Measurements from ENCODE around the gene RRM1. TPM values are rescaled to one million over a fixed set of nuclear protein-coding genes. Genes with fewer than 3 reads are reported as not detected.
"Not testable (repeated sequence)": the region's sequence is repeated elsewhere in the genome, so short reads cannot be mapped to it uniquely, and the experiment has no call there.

RRM1 gene
- 100 to 1,000 TPM in 1 of 8 experiments, 10 to 100 TPM in 6, 1 to 10 TPM in 1; 8.7 to 104 (median 38.4) TPM for total RNA-seq

GRCh38 chr11:4094348-4095291 lies at the start of gene RRM1:
RRM1 (plus strand) TSS chr11:4094799; CDS start chr11:4095013, 214 bp downstream.
- WGBS, 10 experiments = 0 to 5% (median 0%) methylated on average over 5 to 26 of the region's 74 CpGs; no CpG with 5 or more reads in 4 of the 10 experiments
- in situ Hi-C loops (cut with MboI; ENCODE audit: low pct_unique_long_range_greater_than_20kb in 2 of 9, low sequenced_read_pairs in 9 of 9, unreplicated experiment in 9 of 9) = loop anchor here in 2 of 9 experiments (25.0 kb wide), 2 partner anchors 232 to 257 kb away; partner anchors contain the start of genes RHOG (in 1 of the 2) and STIM1 (in 1 of the 2)
- Histone ChIP-seq H3K4me3 (peak within 1 kb of the TSS; percentile 58 to 88 (median 79)), H3K27ac (peak within 1 kb of the TSS; percentile 92 to 95), H3K4me1 (replicated peaks in 1 of 2) (peaks cover 10% of the 10 kb centered on the region in 2 donors)
- ATAC-seq (replicated peaks in 6 of 8) = peak; percentile 94 to 99 (median 99)

- 25 to 66% (median 33%) methylated on average over 3 to 4 of the region's 4 CpGs; no CpG with 5 or more reads in 1 of the 10 experiments for WGBS, 10 experiments
- no peak overlapping the region for H3K27ac ChIP-seq
- in situ Hi-C loops (cut with MboI; ENCODE audit: low pct_unique_long_range_greater_than_20kb in 2 of 9, low sequenced_read_pairs in 9 of 9, unreplicated experiment in 9 of 9) = no loop called here
- H3K4me1 ChIP-seq (replicated peaks in 1 of 2) = no peaks in the 10 kb centered on the region
- H3K4me3 ChIP-seq = no peak overlapping the region
- ATAC-seq (replicated peaks in 6 of 8) = peak in 5 of 8 experiments; percentile 16 to 81 (median 38)
Measured at GRCh38 chr11:4044976-4045646, 49.5 kb upstream of the RRM1 start.

GRCh38 chr11:4048340-4048739 lies 46.3 kb upstream of the RRM1 start:
- Histone ChIP-seq H3K4me3 (no peak overlapping the region), H3K4me1 (replicated peaks in 1 of 2) (no peaks in the 10 kb centered on the region), H3K27ac (no peak overlapping the region)
- no peak for ATAC-seq (replicated peaks in 6 of 8)
- in situ Hi-C loops (cut with MboI; ENCODE audit: low pct_unique_long_range_greater_than_20kb in 2 of 9, low sequenced_read_pairs in 9 of 9, unreplicated experiment in 9 of 9) = no loop called here

- WGBS, 10 experiments = 60 to 100% (median 94%) methylated on average over 1 to 3 of the region's 4 CpGs; no CpG with 5 or more reads in 2 of the 10 experiments
- H3K4me3 ChIP-seq = no peak overlapping the region
- no peak overlapping the region for H3K27ac ChIP-seq
- ATAC-seq (replicated peaks in 6 of 8) = no peak
- H3K4me1 ChIP-seq (replicated peaks in 1 of 2) = no peaks in the 10 kb centered on the region
- in situ Hi-C loops (cut with MboI; ENCODE audit: low pct_unique_long_range_greater_than_20kb in 2 of 9, low sequenced_read_pairs in 9 of 9, unreplicated experiment in 9 of 9) = no loop called here
Measured at GRCh38 chr11:4049006-4049405, 45.6 kb upstream of the RRM1 start.

GRCh38 chr11:4050138-4050537 lies 44.5 kb upstream of the RRM1 start:
- H3K27ac ChIP-seq = no peak overlapping the region
- 60 to 100% (median 84%) methylated on average over 1 of the region's 1 CpG; no CpG with 5 or more reads in 4 of the 10 experiments for WGBS, 10 experiments
- in situ Hi-C loops (cut with MboI; ENCODE audit: low pct_unique_long_range_greater_than_20kb in 2 of 9, low sequenced_read_pairs in 9 of 9, unreplicated experiment in 9 of 9) = loop anchor here in 1 of 9 experiments (25.0 kb wide), 1 partner anchor 188 kb away; the partner anchor contains the start of gene STIM1

GRCh38 chr11:4053200-4053599 lies 41.4 kb upstream of the RRM1 start:
- H3K4me3 ChIP-seq; H3K4me1 ChIP-seq (replicated peaks in 1 of 2); ATAC-seq (replicated peaks in 6 of 8); H3K27ac ChIP-seq: not testable (repeated sequence)
- in situ Hi-C loops (cut with MboI; ENCODE audit: low pct_unique_long_range_greater_than_20kb in 2 of 9, low sequenced_read_pairs in 9 of 9, unreplicated experiment in 9 of 9) = loop anchor here in 1 of 9 experiments (25.0 kb wide), 1 partner anchor 191 kb away; the partner anchor contains the start of gene STIM1
- WGBS, 10 experiments = 100% methylated on average over 2 of the region's 4 CpGs; no CpG with 5 or more reads in 8 of the 10 experiments

More at GRCh38 chr11:4050138-4050537, 44.5 kb upstream of the RRM1 start:
- H3K4me3 ChIP-seq = no peak overlapping the region
- no peaks in the 10 kb centered on the region for H3K4me1 ChIP-seq (replicated peaks in 1 of 2)
- no peak for ATAC-seq (replicated peaks in 6 of 8)

- 0 to 100% (median 85%) methylated on average over 1 of the region's 1 CpG; no CpG with 5 or more reads in 4 of the 10 experiments for WGBS, 10 experiments
- Histone ChIP-seq H3K27ac (no peak overlapping the region), H3K4me3 (no peak overlapping the region), H3K4me1 (replicated peaks in 1 of 2) (peaks cover 3 to 8% of the 10 kb centered on the region in 2 donors)
- ATAC-seq (replicated peaks in 6 of 8) = no peak
- in situ Hi-C loops (cut with MboI; ENCODE audit: low pct_unique_long_range_greater_than_20kb in 2 of 9, low sequenced_read_pairs in 9 of 9, unreplicated experiment in 9 of 9) = loop anchor here in 1 of 9 experiments (25.0 kb wide), 1 partner anchor 192 kb away; the partner anchor contains the start of gene STIM1
Measured at GRCh38 chr11:4054643-4055042, 40.0 kb upstream of the RRM1 start.

GRCh38 chr11:4059424-4059823 lies 35.2 kb upstream of the RRM1 start:
- WGBS, 10 experiments = 100% methylated on average over 1 of the region's 1 CpG; no CpG with 5 or more reads in 9 of the 10 experiments
- H3K4me3 ChIP-seq = no peak overlapping the region
- no peak for ATAC-seq (replicated peaks in 6 of 8)
- peaks cover 3 to 8% of the 10 kb centered on the region in 2 donors for H3K4me1 ChIP-seq (replicated peaks in 1 of 2)
- in situ Hi-C loops (cut with MboI; ENCODE audit: low pct_unique_long_range_greater_than_20kb in 2 of 9, low sequenced_read_pairs in 9 of 9, unreplicated experiment in 9 of 9) = loop anchor here in 1 of 9 experiments (25.0 kb wide), 1 partner anchor 197 kb away; the partner anchor contains the start of gene STIM1
- H3K27ac ChIP-seq = no peak overlapping the region

- Histone ChIP-seq H3K4me1 (replicated peaks in 1 of 2) (peaks cover 3 to 8% of the 10 kb centered on the region in 2 donors), H3K27ac (no peak overlapping the region), H3K4me3 (no peak overlapping the region)
- in situ Hi-C loops (cut with MboI; ENCODE audit: low pct_unique_long_range_greater_than_20kb in 2 of 9, low sequenced_read_pairs in 9 of 9, unreplicated experiment in 9 of 9) = loop anchor here in 1 of 9 experiments (25.0 kb wide), 1 partner anchor 198 kb away; the partner anchor contains the start of gene STIM1
- WGBS, 10 experiments = 53 to 100% (median 96%) methylated on average over 1 to 4 of the region's 4 CpGs; no CpG with 5 or more reads in 2 of the 10 experiments
- ATAC-seq (replicated peaks in 6 of 8) = no peak
Measured at GRCh38 chr11:4060182-4060923, 34.2 kb upstream of the RRM1 start.

- Histone ChIP-seq H3K4me3 (no peak overlapping the region), H3K27ac (no peak overlapping the region), H3K4me1 (replicated peaks in 1 of 2) (peaks cover 3 to 8% of the 10 kb centered on the region in 2 donors)
- ATAC-seq (replicated peaks in 6 of 8) = no peak
- WGBS, 10 experiments = 67 to 100% (median 100%) methylated on average over 1 of the region's 1 CpG; no CpG with 5 or more reads in 2 of the 10 experiments
- in situ Hi-C loops (cut with MboI; ENCODE audit: low pct_unique_long_range_greater_than_20kb in 2 of 9, low sequenced_read_pairs in 9 of 9, unreplicated experiment in 9 of 9) = loop anchor here in 1 of 9 experiments (25.0 kb wide), 1 partner anchor 199 kb away; the partner anchor contains the start of gene STIM1
Measured at GRCh38 chr11:4061700-4062099, 32.9 kb upstream of the RRM1 start.

- no peak overlapping the region for H3K27ac ChIP-seq
- ATAC-seq (replicated peaks in 6 of 8) = no peak
- WGBS, 10 experiments = 90 to 100% (median 97%) methylated on average over 2 to 3 of the region's 3 CpGs
- H3K4me3 ChIP-seq = no peak overlapping the region
- in situ Hi-C loops (cut with MboI; ENCODE audit: low pct_unique_long_range_greater_than_20kb in 2 of 9, low sequenced_read_pairs in 9 of 9, unreplicated experiment in 9 of 9) = loop anchor here in 1 of 9 experiments (25.0 kb wide), 1 partner anchor 201 kb away; the partner anchor contains the start of gene STIM1
- peaks cover 0 to 2% of the 10 kb centered on the region in 2 donors for H3K4me1 ChIP-seq (replicated peaks in 1 of 2)
Measured at GRCh38 chr11:4063348-4063747, 31.3 kb upstream of the RRM1 start.

Measured in motor neuron (in vitro differentiated cells).